K562 (cell line): Measurements from ENCODE around the gene PGBD4. TPM values are rescaled to one million over a fixed set of nuclear protein-coding genes. Genes with fewer than 3 reads are reported as not detected.

Experiments used
- ATAC-seq: fragments of 200-7000 bp; cut with Tn5 transposase; 3 replicates; pipeline ENCODE4 v1.9.1; 2020; ENCODE audit warnings: moderate library complexity
- BruUV-seq: library from RNA; stranded (reverse); fragments of 400-500 nt; replicated peaks from 2 replicates; lab custom pipeline; 2021; lab: Mats Ljungman, UMichigan
- CTCF ChIA-PET: fragments of 300-600 bp; formaldehyde crosslinking; extraction: SDS; loops from one replicate; lab custom pipeline; 2021; ENCODE audit warnings: low intra/inter-chr PET ratio; lab: Yijun Ruan, JAX
- POLR2A ChIA-PET: fragments of 300-600, 350-650 bp; sonication (Branson Sonifier 250); formaldehyde crosslinking; extraction: SDS; loops from one replicate; lab custom pipeline; 2021; ENCODE audit warnings: antibody characterized with exemption, inconsistent platforms; lab: Yijun Ruan, JAX
- DNase-seq, 4 experiments: peaks; one replicate each; pipeline versions ENCODE4 v3.0.0 to v3.0.0-alpha.2; 2011 to 2018; ENCODE audit warnings: low spot score in 3 of 4, mixed read lengths in 3 of 4; ENCODE audit errors: extremely low read depth in 1 of 4
- FAIRE-seq: peaks from 2 replicates; lab custom pipeline; 2011; peaks lifted over from hg19 to GRCh38; lab: Jason Lieb, UNC
- H2AFZ ChIP-seq: 2 replicates; pipeline ENCODE4 v1.6.0; 2011; ENCODE audit warnings: low read depth, low read length, control low read depth, inconsistent platforms
- H3K27ac ChIP-seq: fragments of 200-600 bp; 3 replicates; pipeline ENCODE4 v1.8.0; 2011; ENCODE audit warnings: low read depth, mild to moderate bottlenecking, control low read depth, inconsistent platforms, low read length, moderate library complexity, mixed read lengths; ENCODE audit errors: extremely low read depth
- H3K27me3 ChIP-seq, 2 experiments: fragments of 300-600 bp in 1 of 2; 2 replicates in 1 of 2; 3 replicates in 1 of 2; pipeline versions ENCODE4 v1.6.0 to v1.8.0; 2011; ENCODE audit warnings: inconsistent platforms in 2 of 2, low read length in 2 of 2, mild to moderate bottlenecking in 1 of 2, mixed read lengths in 1 of 2, moderate library complexity in 1 of 2; ENCODE audit not compliant: control insufficient read depth in 2 of 2, insufficient read depth in 2 of 2
- H3K36me3 ChIP-seq: fragments of 300-600 bp; 3 replicates; pipeline ENCODE4 v1.8.0; 2011; ENCODE audit warnings: mild to moderate bottlenecking, low read length, inconsistent platforms; ENCODE audit not compliant: control insufficient read depth, insufficient read depth
- H3K4me1 ChIP-seq, 2 experiments: fragments of 200-600 bp in 1 of 2; replicated peaks in 1 of 2; 2 replicates in 1 of 2; 3 replicates in 1 of 2; pipeline versions ENCODE4 v1.5.1 to v1.8.0; 2011; ENCODE audit warnings: inconsistent platforms in 2 of 2, low read length in 2 of 2, mild to moderate bottlenecking in 1 of 2, mixed read lengths in 1 of 2, moderate library complexity in 1 of 2; ENCODE audit not compliant: control insufficient read depth in 2 of 2, insufficient read depth in 2 of 2
- H3K4me2 ChIP-seq: 2 replicates; pipeline ENCODE4 v1.6.1; 2011; ENCODE audit warnings: low read length, control low read depth, inconsistent platforms, mixed read lengths; ENCODE audit not compliant: insufficient read depth
- H3K4me3 ChIP-seq: fragments of 200-600 bp; sonication (generic), shearing (Covaris generic); 2 replicates; pipeline ENCODE4 v1.5.1; 2016; ENCODE audit warnings: control low read depth, inconsistent platforms
- H3K79me2 ChIP-seq: fragments of 200-600 bp; 3 replicates; pipeline ENCODE4 v1.8.0; 2011; ENCODE audit warnings: low read length, inconsistent platforms; ENCODE audit not compliant: control insufficient read depth, insufficient read depth
- H3K9ac ChIP-seq, 2 experiments: 2 replicates each; pipeline versions ENCODE4 v1.6.0 to v1.6.1; 2011; ENCODE audit warnings: low read depth in 2 of 2, low read length in 2 of 2, control low read depth in 1 of 2, inconsistent platforms in 1 of 2, mild to moderate bottlenecking in 1 of 2, mixed read lengths in 1 of 2; ENCODE audit not compliant: insufficient read depth in 1 of 2
- H3K9me1 ChIP-seq: one replicate; pipeline ENCODE4 v1.6.0; 2011; ENCODE audit warnings: inconsistent platforms, mild to moderate bottlenecking, low read length, moderate library complexity; ENCODE audit not compliant: control insufficient read depth, insufficient read depth
- H3K9me3 ChIP-seq: replicated peaks from 2 replicates; pipeline ENCODE4 v1.5.1; 2011; ENCODE audit warnings: low read depth, low read length, inconsistent platforms; ENCODE audit not compliant: control insufficient read depth, insufficient read depth
- H4K20me1 ChIP-seq: replicated peaks from 2 replicates; pipeline ENCODE4 v1.6.1; 2011; ENCODE audit warnings: low read length, inconsistent platforms, mixed read lengths; ENCODE audit not compliant: control insufficient read depth, insufficient read depth
- C11orf30 ChIP-seq: fragments of 450-650 bp; IDR thresholded peaks from 2 replicates; pipeline ENCODE4 v1.6.1; 2016; ENCODE audit warnings: low read depth, mild to moderate bottlenecking
- CBX2 ChIP-seq: fragments of 200-600 bp; sonication (generic); IDR thresholded peaks from one replicate; pipeline ENCODE4 v1.6.1; 2012; ENCODE audit warnings: mild to moderate bottlenecking, low read length, inconsistent platforms; ENCODE audit not compliant: insufficient read depth, poor library complexity, severe bottlenecking
- CC2D1A ChIP-seq: fragments of 450-650 bp; IDR thresholded peaks from 2 replicates; pipeline ENCODE4 v1.6.1; 2017; ENCODE audit warnings: mild to moderate bottlenecking
- CEBPB ChIP-seq: fragments of 450-650 bp; IDR thresholded peaks from 2 replicates; pipeline ENCODE4 v1.6.1; 2016; ENCODE audit warnings: missing genetic modification characterization, missing compliant biosample characterization
- CEBPG ChIP-seq, 3 experiments: fragments of 200-800 bp in 1 of 3; sonication (Bioruptor generic) in 1 of 3; sonication (generic) in 1 of 3; formaldehyde crosslinking in 1 of 3; IDR thresholded peaks in 2 of 3; conservative IDR thresholded peaks in 1 of 3; 2 replicates each; pipeline versions ENCODE4 v1.6.1 to v1.8.0; 2016 to 2022; ENCODE audit warnings: missing compliant biosample characterization in 2 of 3, missing genetic modification characterization in 2 of 3, mild to moderate bottlenecking in 1 of 3, missing genetic modification reagents in 1 of 3
- ILF3 ChIP-seq: fragments of 450-650 bp; IDR thresholded peaks from 2 replicates; pipeline ENCODE4 v1.6.1; 2018; ENCODE audit warnings: antibody characterized with exemption, mild to moderate bottlenecking, moderate library complexity, borderline replicate concordance
- KLF6 ChIP-seq: fragments of 250-450 bp; sonication (Bioruptor Pico); IDR thresholded peaks from 2 replicates; pipeline ENCODE4 v1.4.0; 2020; ENCODE audit warnings: mild to moderate bottlenecking, moderate library complexity, borderline replicate concordance
- PHB2 ChIP-seq: fragments of 450-650 bp; IDR thresholded peaks from 2 replicates; pipeline ENCODE4 v1.6.1; 2017; ENCODE audit warnings: low read depth
- PHF8 ChIP-seq: fragments of 200-600 bp; sonication (generic); IDR thresholded peaks from 2 replicates; pipeline ENCODE4 v1.6.1; 2012; ENCODE audit warnings: mixed run types, mild to moderate bottlenecking, inconsistent platforms, low read length, moderate library complexity, borderline replicate concordance
- SREBF1 ChIP-seq: fragments of 150-350 bp; IDR thresholded peaks from 2 replicates; pipeline ENCODE4 v1.6.1; 2014; ENCODE audit warnings: antibody characterized with exemption, low read depth, low read length, borderline replicate concordance
- ZBTB7A ChIP-seq: IDR thresholded peaks from 2 replicates; pipeline ENCODE4 v1.6.1; 2011; ENCODE audit warnings: low read depth, mild to moderate bottlenecking, low read length, moderate library complexity, borderline replicate concordance; ENCODE audit not compliant: control insufficient read depth
- ZNF175 ChIP-seq: fragments of 200-800 bp; sonication (Bioruptor generic); IDR thresholded peaks from 2 replicates; pipeline ENCODE4 v1.6.1; 2016; ENCODE audit warnings: low read depth, mild to moderate bottlenecking, missing genetic modification characterization, missing compliant biosample characterization
- ZNF584 ChIP-seq: fragments of 200-800 bp; sonication (Bioruptor generic); IDR thresholded peaks from 2 replicates; pipeline ENCODE4 v1.6.1; 2016; ENCODE audit warnings: low read depth, mild to moderate bottlenecking, missing genetic modification characterization, missing compliant biosample characterization
- WGBS: fragments of 100-300 bp; shearing (Covaris generic); methylation state at CpG from one replicate; pipeline ENCODE4 v1.1.6; 2016; ENCODE audit warnings: low coverage, mixed read lengths; ENCODE audit not compliant: insufficient coverage; ENCODE audit errors: missing lambda C conversion rate; 5-methylcytosine and 5-hydroxymethylcytosine counted together
- in situ Hi-C: fragments of 300-500 bp; cut with MboI; formaldehyde crosslinking; loops from 4 replicates; pipeline ENCODE4 v1.15.0; 2018; ENCODE audit warnings: inconsistent platforms, mixed read lengths
- intact Hi-C: fragments of 100-400 bp; cut with micrococcal nuclease; formaldehyde crosslinking; loops from 2 replicates; pipeline ENCODE4 v1.14.2; 2022
- polyA plus RNA-seq, 8 experiments: library from polyadenylated mRNA; depleted of rRNA in 4 of 8; stranded (reverse) in 5 of 8; unstranded in 3 of 8; fragments of >200 nt; fragmentation: Nextera tagmentation in 2 of 8; fragmentation: Illumina TruSeq in 1 of 8; extraction: Ambion mirVana in 2 of 8; extraction: Trizol in 1 of 8; gene quantifications; 2 replicates each; pipeline versions ENCODE4 v1.2.1 to v1.2.3, GENCODE V29; 2011 to 2014; ENCODE audit warnings: inconsistent platforms in 1 of 8, missing spikeins in 1 of 8
- total RNA-seq, 7 experiments: library from RNA; depleted of rRNA in 6 of 7; stranded (reverse); fragments of >200 nt in 6 of 7; fragmentation: Illumina TruSeq in 2 of 7; extraction: Trizol in 2 of 7; gene quantifications; 2 replicates each; pipeline versions ENCODE4 v1.2.1 to v1.2.3, GENCODE V29; 2011 to 2021; ENCODE audit warnings: low replicate concordance in 1 of 7

PGBD4 gene
- total and polyA plus RNA-seq, 9 of the 15 experiments (the other 6 are each of a cell fraction or from before 2014, with no cell fraction given): 2.1 to 4.9 (median 2.7) TPM

- intact Hi-C loops: no loop called here
- Histone ChIP-seq H3K4me3 (no peak overlapping the region), H3K9me3 (no peaks in the 10 kb centered on the region; the same call in 1 of the 2 replicates), H3K36me3 (peaks cover 8% of the 10 kb centered on the region; the same call in 2 of the 3 replicates), H3K27me3 (no peaks in the 10 kb centered on the region), H3K9ac (no peak overlapping the region), H3K4me2 (no peak overlapping the region), H3K79me2 (peaks cover 8% of the 10 kb centered on the region; the same call in 2 of the 3 replicates), H3K4me1 (peaks cover 0 to 3% of the 10 kb centered on the region in 2 experiments; a peak in 1 of 5 replicates), H3K9me1 (no peaks in the 10 kb centered on the region), H2AFZ (no peak overlapping the region), H4K20me1 (no peaks in the 10 kb centered on the region), H3K27ac (no peak overlapping the region)
- CTCF ChIA-PET: no interaction called here
- FAIRE-seq: no peak
- 69% methylated on average over 2 of the region's 2 CpGs for WGBS
- in situ Hi-C loops: no loop called here
- ATAC-seq: no peak
- TF ChIP-seq SREBF1 (no peak), CEBPB (tag) (peak; percentile 84), C11orf30 (peak; percentile 16; the same call in 1 of the 2 replicates), PHB2 (no peak), KLF6 (CRISPR knock-in tag) (no peak), CEBPG (CRISPR knock-in tag; IDR thresholded peaks at IDR 0.05) (no peak), CEBPG (tag; conservative IDR thresholded peaks at IDR 0.05 in 1 of 2, IDR thresholded peaks at IDR 0.05 in 1 of 2) (peak in 1 of 2 experiments; percentile 37; a peak in 1 of 4 replicates), ZBTB7A (no peak), PHF8 (no peak), ZNF175 (CRISPR knock-in tag) (no peak), CC2D1A (no peak), ZNF584 (no peak), ILF3 (no peak), CBX2 (no peak)
- POLR2A ChIA-PET: interaction anchor here (0.9 to 1.0 kb wide), 2 partner anchors 12 to 33 kb away, joined by 3 read pairs; no protein-coding TSS in a partner anchor
- no peak for DNase-seq
- no TSS peak for BruUV-seq
Observed at GRCh38 chr15:34107315-34107714, 5.4 kb downstream of the PGBD4 start.
